IMR-90 (cell line): ENCODE results near the gene PPP2R2D. TPM values are rescaled to one million over a fixed set of nuclear protein-coding genes. Genes with fewer than 3 reads are reported as not detected.
A peak's percentile ranks its signal among the peaks of the same experiment; 100 is the strongest.

Experiments used
- ATAC-seq: fragments of 200-7000 bp; cut with Tn5 transposase; 2 replicates; pipeline ENCODE4 v1.9.1; 2020; ENCODE audit warnings: low read depth, mild to moderate bottlenecking, moderate library complexity
- BruUV-seq: library from RNA; stranded (reverse); fragments of 400-500 nt; replicated peaks from 2 replicates; lab custom pipeline; 2021; lab: Mats Ljungman, UMichigan
- CTCF ChIA-PET: fragments of 300-600 bp; formaldehyde crosslinking; extraction: SDS; loops from one replicate; lab custom pipeline; 2021; ENCODE audit warnings: antibody characterized with exemption; lab: Yijun Ruan, JAX
- POLR2A ChIA-PET: fragments of 300-600 bp; sonication (Branson Sonifier 250); formaldehyde crosslinking; loops from one replicate; lab custom pipeline; 2022; ENCODE audit warnings: antibody characterized with exemption; ENCODE audit not compliant: unreplicated experiment; lab: Charles Lee
- DNase-seq: peaks from one replicate; pipeline ENCODE4 v3.0.0; 2013
- H2AFZ ChIP-seq: replicated peaks from 2 replicates; pipeline ENCODE3; 2013; ENCODE audit warnings: low read length, mild to moderate bottlenecking; ENCODE audit not compliant: poor library complexity
- H2AK5ac ChIP-seq: 2 replicates; pipeline ENCODE4 v1.6.1; 2013; ENCODE audit warnings: low read depth, low read length, inconsistent platforms
- H2AK9ac ChIP-seq: replicated peaks from 2 replicates; pipeline ENCODE3; 2013; ENCODE audit warnings: mild to moderate bottlenecking, low read depth, low read length, moderate library complexity; ENCODE audit not compliant: poor library complexity
- H2BK120ac ChIP-seq: 2 replicates; pipeline ENCODE4 v1.6.1; 2013; ENCODE audit warnings: low read depth, low read length, inconsistent platforms
- H2BK15ac ChIP-seq: 3 replicates; pipeline ENCODE4 v1.6.1; 2013; ENCODE audit warnings: low read depth, low read length, inconsistent platforms
- H2BK20ac ChIP-seq: 2 replicates; pipeline ENCODE4 v1.6.1; 2013; ENCODE audit warnings: low read depth, mild to moderate bottlenecking, inconsistent platforms, low read length, moderate library complexity
- H2BK5ac ChIP-seq: 2 replicates; pipeline ENCODE4 v1.6.1; 2013; ENCODE audit warnings: mild to moderate bottlenecking, low read depth, low read length, inconsistent platforms; ENCODE audit not compliant: poor library complexity, severe bottlenecking
- H3K14ac ChIP-seq: replicated peaks from 2 replicates; pipeline ENCODE4 v1.6.1; 2013; ENCODE audit warnings: low read depth, low read length, inconsistent platforms
- H3K18ac ChIP-seq: 2 replicates; pipeline ENCODE4 v1.6.1; 2013; ENCODE audit warnings: low read depth, low read length, control low read depth
- H3K23ac ChIP-seq: 2 replicates; pipeline ENCODE4 v1.6.1; 2013; ENCODE audit warnings: low read depth, low read length, inconsistent platforms
- H3K27ac ChIP-seq: 2 replicates; pipeline ENCODE4 v1.5.1; 2013; ENCODE audit warnings: mild to moderate bottlenecking, control low read depth, low read length; ENCODE audit not compliant: insufficient read depth
- H3K27me3 ChIP-seq: 2 replicates; pipeline ENCODE4 v1.6.1; 2013; ENCODE audit warnings: low read length; ENCODE audit not compliant: control insufficient read depth, insufficient read depth
- H3K36me3 ChIP-seq: 2 replicates; pipeline ENCODE4 v1.6.1; 2013; ENCODE audit warnings: low read length, mixed read lengths; ENCODE audit not compliant: control insufficient read depth, insufficient read depth
- H3K4ac ChIP-seq: 2 replicates; pipeline ENCODE4 v1.6.1; 2013; ENCODE audit warnings: low read depth, low read length, inconsistent platforms
- H3K4me1 ChIP-seq: 2 replicates; pipeline ENCODE4 v1.6.1; 2013; ENCODE audit warnings: low read length, mixed read lengths; ENCODE audit not compliant: control insufficient read depth, insufficient read depth
- H3K4me2 ChIP-seq: 2 replicates; pipeline ENCODE4 v1.6.1; 2013; ENCODE audit warnings: low read depth, mild to moderate bottlenecking, control low read depth, low read length, moderate library complexity
- H3K4me3 ChIP-seq: 2 replicates; pipeline ENCODE4 v1.5.1; 2013; ENCODE audit warnings: low read depth, mild to moderate bottlenecking, control low read depth, low read length, moderate library complexity; ENCODE audit not compliant: insufficient read depth
- H3K56ac ChIP-seq: 2 replicates; pipeline ENCODE4 v1.6.1; 2013; ENCODE audit warnings: low read length, inconsistent platforms; ENCODE audit not compliant: insufficient read depth; ENCODE audit errors: extremely low read depth
- H3K79me1 ChIP-seq, 2 experiments: 2 replicates each; pipeline ENCODE4 v1.6.1; 2013; ENCODE audit warnings: low read length in 2 of 2, inconsistent platforms in 1 of 2, low read depth in 1 of 2
- H3K9ac ChIP-seq: 2 replicates; pipeline ENCODE4 v1.6.1; 2013; ENCODE audit warnings: low read depth, low read length, control low read depth
- H3K9me1 ChIP-seq: 2 replicates; pipeline ENCODE4 v1.6.1; 2013; ENCODE audit warnings: low read length, inconsistent platforms; ENCODE audit not compliant: insufficient read depth
- H3K9me3 ChIP-seq: 2 replicates; pipeline ENCODE4 v1.6.1; 2013; ENCODE audit warnings: low read length; ENCODE audit not compliant: control insufficient read depth, insufficient read depth
- H4K20me1 ChIP-seq: 2 replicates; pipeline ENCODE4 v1.6.1; 2013; ENCODE audit warnings: low read length, inconsistent platforms; ENCODE audit not compliant: insufficient read depth
- H4K5ac ChIP-seq: 2 replicates; pipeline ENCODE4 v1.6.1; 2013; ENCODE audit warnings: mild to moderate bottlenecking, low read depth, low read length, control low read depth
- H4K8ac ChIP-seq, 2 experiments: 2 replicates each; pipeline ENCODE4 v1.6.1; 2013; ENCODE audit warnings: low read depth in 2 of 2, low read length in 2 of 2, control low read depth in 1 of 2, inconsistent platforms in 1 of 2
- H4K91ac ChIP-seq: 2 replicates; pipeline ENCODE4 v1.6.1; 2013; ENCODE audit warnings: low read depth, low read length, inconsistent platforms; ENCODE audit not compliant: insufficient read depth
- CTCF ChIP-seq: conservative IDR thresholded peaks from 2 replicates; pipeline ENCODE4 v1.5.1; 2012; ENCODE audit warnings: mild to moderate bottlenecking, low read depth, low read length, improper control_type of control experiment
- MXI1 ChIP-seq: IDR thresholded peaks from 2 replicates; pipeline ENCODE4 v1.6.1; 2012; ENCODE audit warnings: low read depth, mild to moderate bottlenecking, low read length, moderate library complexity, borderline replicate concordance
- NFE2L2 ChIP-seq: fragments of 150-350 bp; IDR thresholded peaks from 2 replicates; pipeline ENCODE4 v1.6.1; 2016; ENCODE audit warnings: low read depth, mild to moderate bottlenecking, low read length
- POLR2A ChIP-seq: IDR thresholded peaks from 2 replicates; pipeline ENCODE4 v1.6.1; 2012; ENCODE audit warnings: mild to moderate bottlenecking, low read depth, low read length
- USF2 ChIP-seq: fragments of 150-350 bp; IDR thresholded peaks from 2 replicates; pipeline ENCODE4 v1.6.1; 2017; ENCODE audit warnings: mild to moderate bottlenecking, antibody characterized with exemption, low read length, low read depth
- WGBS, 2 experiments: methylation state at CpG; one replicate each; pipeline versions ENCODE4 v1.1.5 to v1.1.7; 2013; ENCODE audit warnings: missing lambda C conversion rate in 2 of 2; ENCODE audit not compliant: insufficient read length in 1 of 2; ENCODE audit errors: extremely low coverage in 2 of 2; 5-methylcytosine and 5-hydroxymethylcytosine counted together
- dilution Hi-C: fragments of 300-500 bp; cut with HindIII; formaldehyde crosslinking; loops from one replicate; pipeline ENCODE4 v1.14.3; 2018; ENCODE audit warnings: low sequenced_read_pairs; ENCODE audit not compliant: unreplicated experiment
- in situ Hi-C: fragments of 300-500 bp; cut with MboI; formaldehyde crosslinking; loops from 3 replicates; pipeline ENCODE4 v1.14.3; 2019; ENCODE audit warnings: low sequenced_read_pairs, inconsistent platforms, mixed read lengths
- intact Hi-C: fragments of 100-400 bp; cut with micrococcal nuclease; formaldehyde crosslinking; loops from 2 replicates; pipeline ENCODE4 v1.10.0; 2022
- polyA plus RNA-seq, 3 experiments: library from polyadenylated mRNA; depleted of rRNA; stranded (reverse); fragments of >200 nt; gene quantifications; 2 replicates each; pipeline ENCODE4 v1.2.3, GENCODE V29; 2012; ENCODE audit warnings: low replicate concordance in 1 of 3
- total RNA-seq: library from RNA; depleted of rRNA; stranded (reverse); fragments of >200 nt; gene quantifications from 2 replicates; pipeline ENCODE4 v1.2.3, GENCODE V29; 2012

Gene PPP2R2D
- total and polyA plus RNA-seq, 2 of the 4 experiments (the other 2 are of a cell fraction) = 22.8 to 23.8 TPM

GRCh38 chr10:131899695-131900349 is 986 bp upstream of the PPP2R2D start:
- H2BK120ac ChIP-seq = no peak overlapping the region
- no peak overlapping the region for H4K5ac ChIP-seq
- peak overlapping the region; percentile 98 for H2AFZ ChIP-seq
- dilution Hi-C loops (no loop called here), in situ Hi-C loops (no loop called here), intact Hi-C loops (loop anchor here (5.0 kb wide), 3 partner anchors 47 to 122 kb away; partner anchors contain the start of gene BNIP3)
- 19% methylated on average over 8 of the region's 24 CpGs; no CpG with 5 or more reads in 1 of the 2 experiments for WGBS, 2 experiments
- H3K36me3 ChIP-seq = 0 out of 2 replicates have a peak, but pooled peaks cover 1% of the 10 kb centered on the region
- H4K20me1 ChIP-seq = peaks cover 22% of the 10 kb centered on the region
- H3K4ac ChIP-seq = no peak overlapping the region
- no peak overlapping the region for H2BK5ac ChIP-seq
- ChIA-PET CTCF (interaction anchor here (0.9 to 1.0 kb wide), 2 partner anchors 14 to 123 kb away, joined by 3 read pairs; no protein-coding TSS in a partner anchor), POLR2A (no interaction called here)
- peaks cover 12% of the 10 kb centered on the region for H3K9me1 ChIP-seq
- H3K56ac ChIP-seq = no peak overlapping the region
- H3K9me3 ChIP-seq = no peaks in the 10 kb centered on the region
- peak overlapping the region; percentile 65 for H3K4me3 ChIP-seq
- H3K18ac ChIP-seq = no peak overlapping the region
- H3K14ac ChIP-seq = no peak overlapping the region
- H4K8ac ChIP-seq = no peak overlapping the region
- H3K9ac ChIP-seq = 0 out of 2 replicates have a peak overlapping the region, but pooled peaks have one; percentile 3
- H2AK9ac ChIP-seq = peak overlapping the region; percentile 30
- no peak overlapping the region for H2AK5ac ChIP-seq
- ATAC-seq (no peak), DNase-seq (no peak)
- no peak overlapping the region for H3K27ac ChIP-seq
- H3K4me2 ChIP-seq = peak overlapping the region; percentile 89
- peaks cover 28% of the 10 kb centered on the region for H3K27me3 ChIP-seq
- peaks cover 3 to 17% of the 10 kb centered on the region in 2 experiments; a peak in 2 of 4 replicates for H3K79me1 ChIP-seq
- H3K4me1 ChIP-seq = peaks cover 6% of the 10 kb centered on the region; the same call in 1 of the 2 replicates
- TF ChIP-seq POLR2A = no peak
- TF ChIP-seq NFE2L2 = no peak
- no peak for TF ChIP-seq CTCF
- no peak for TF ChIP-seq USF2
- TF ChIP-seq MXI1 = no peak
- H2BK15ac ChIP-seq = no peak overlapping the region
- no peak overlapping the region for H2BK20ac ChIP-seq
- no peak overlapping the region for H3K23ac ChIP-seq
- no TSS peak for BruUV-seq
- H4K91ac ChIP-seq = no peak overlapping the region
